ENCODE measurements around the gene CHI3L2.
"Not testable (repeated sequence)": the region's sequence is repeated elsewhere in the genome, so short reads cannot be mapped to it uniquely, and the experiment has no call there.

The CHI3L2 gene

DNA sequence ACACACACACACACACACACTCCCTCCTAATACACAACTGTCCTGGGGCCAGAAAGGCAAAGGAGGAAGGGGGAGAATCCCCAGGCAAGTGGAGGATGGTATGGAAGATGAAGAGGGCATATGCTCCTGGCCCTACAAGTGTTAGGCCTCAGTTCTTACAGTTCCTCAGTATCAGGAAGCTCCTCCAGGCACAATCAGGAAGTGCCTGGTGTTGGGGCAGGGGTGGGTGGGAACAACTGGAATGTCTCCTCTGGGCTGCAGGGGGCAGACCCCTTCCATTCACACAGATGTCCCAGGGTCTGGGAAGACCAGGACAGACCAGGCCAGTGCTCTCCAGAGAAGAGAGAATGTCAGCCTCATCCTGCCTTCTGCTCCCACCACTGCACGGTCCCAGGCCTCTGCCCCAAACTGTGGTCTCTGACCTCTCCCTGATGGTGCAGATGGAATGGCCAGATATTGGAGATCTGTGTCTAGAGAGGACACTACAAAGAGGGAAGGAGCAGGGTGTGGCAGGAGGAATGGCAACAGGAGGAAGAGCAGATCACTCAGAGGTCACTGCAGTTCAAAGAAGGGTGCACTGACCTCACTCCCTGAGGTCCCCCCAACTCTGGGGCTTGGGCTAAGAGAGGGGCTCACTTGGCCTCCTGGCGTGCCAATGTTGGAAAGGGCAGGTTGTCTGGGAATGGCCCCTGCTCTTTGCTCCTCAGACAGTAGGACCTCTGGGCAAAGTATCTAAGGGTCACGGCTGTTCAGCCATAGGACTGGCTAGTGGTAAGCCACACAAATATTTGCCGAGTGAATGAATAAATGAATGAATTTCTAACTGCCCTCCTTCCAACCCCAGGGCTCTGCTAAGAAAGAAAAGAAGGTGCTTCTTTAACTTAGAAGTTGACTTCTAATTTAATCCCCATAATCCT lies 24.5 kb upstream of the CHI3L2 start:
- DNase-seq, result no peak

DNA sequence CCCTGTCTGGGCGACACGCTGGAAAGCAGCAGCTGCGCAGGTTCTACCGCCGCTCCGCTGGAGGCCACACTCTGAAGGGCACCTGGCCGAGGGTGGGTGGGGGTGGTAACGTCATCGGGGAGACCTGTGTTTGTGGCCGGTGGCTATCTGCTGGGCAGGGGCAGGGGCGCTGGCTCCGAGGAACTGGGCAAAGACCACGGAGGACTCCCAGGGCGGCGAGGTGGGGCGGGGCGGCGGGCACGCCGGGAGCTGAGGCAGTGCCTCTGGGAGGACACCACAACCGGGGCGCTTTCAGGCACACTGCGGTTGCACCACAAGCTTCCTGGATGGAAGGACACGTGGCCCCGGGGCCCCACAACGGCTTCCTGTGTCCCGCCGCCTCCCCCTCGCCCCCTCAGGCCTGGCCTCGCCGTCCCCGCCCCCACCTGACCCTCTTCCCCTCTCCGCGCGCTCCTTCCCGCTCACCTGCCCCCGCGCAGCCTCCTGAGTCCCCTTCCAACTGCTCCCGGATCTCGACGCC lies 23.8 kb upstream of the CHI3L2 start:
- peak; percentile 87 for DNase-seq

DNA sequence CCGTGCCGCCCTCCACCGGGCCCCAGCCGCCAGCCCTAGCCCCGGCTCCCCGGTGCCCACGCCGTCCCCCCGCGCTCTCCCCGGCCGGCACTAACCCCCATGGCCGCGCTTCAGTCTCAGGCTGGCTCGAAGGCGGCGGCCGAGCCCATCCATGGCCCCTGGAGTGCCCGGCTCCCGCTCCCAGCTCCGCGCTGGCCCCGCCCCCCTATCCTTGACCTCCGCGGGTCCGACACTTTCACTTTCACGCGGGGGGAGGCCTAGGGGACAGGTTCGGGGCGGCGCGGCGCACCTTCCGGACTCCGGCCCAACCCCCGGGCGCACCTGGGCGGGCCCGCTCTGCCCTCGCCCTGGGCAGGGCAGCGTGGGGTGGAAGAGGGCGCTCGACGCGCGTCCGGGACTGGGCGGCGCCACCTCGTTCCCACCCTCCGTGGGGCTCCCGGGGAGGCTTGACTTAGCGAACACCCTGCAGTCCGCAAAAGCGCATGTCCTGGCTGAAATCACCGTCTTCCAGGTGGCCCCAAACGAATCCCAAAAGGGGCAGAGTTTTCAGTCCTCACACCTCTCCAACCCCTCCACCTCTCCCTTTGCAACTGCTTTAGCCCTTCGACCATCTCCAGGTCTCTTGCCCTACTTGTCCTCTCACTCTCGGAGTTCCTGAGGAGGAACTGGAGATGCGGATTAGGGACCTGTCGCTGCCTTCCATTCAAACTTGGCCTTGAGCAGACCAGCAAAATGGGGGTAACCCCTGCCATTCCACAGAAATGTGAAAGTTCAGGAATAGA lies 23.1 kb upstream of the CHI3L2 start:
- peak; percentile 82 to 83 for DNase-seq

DNA sequence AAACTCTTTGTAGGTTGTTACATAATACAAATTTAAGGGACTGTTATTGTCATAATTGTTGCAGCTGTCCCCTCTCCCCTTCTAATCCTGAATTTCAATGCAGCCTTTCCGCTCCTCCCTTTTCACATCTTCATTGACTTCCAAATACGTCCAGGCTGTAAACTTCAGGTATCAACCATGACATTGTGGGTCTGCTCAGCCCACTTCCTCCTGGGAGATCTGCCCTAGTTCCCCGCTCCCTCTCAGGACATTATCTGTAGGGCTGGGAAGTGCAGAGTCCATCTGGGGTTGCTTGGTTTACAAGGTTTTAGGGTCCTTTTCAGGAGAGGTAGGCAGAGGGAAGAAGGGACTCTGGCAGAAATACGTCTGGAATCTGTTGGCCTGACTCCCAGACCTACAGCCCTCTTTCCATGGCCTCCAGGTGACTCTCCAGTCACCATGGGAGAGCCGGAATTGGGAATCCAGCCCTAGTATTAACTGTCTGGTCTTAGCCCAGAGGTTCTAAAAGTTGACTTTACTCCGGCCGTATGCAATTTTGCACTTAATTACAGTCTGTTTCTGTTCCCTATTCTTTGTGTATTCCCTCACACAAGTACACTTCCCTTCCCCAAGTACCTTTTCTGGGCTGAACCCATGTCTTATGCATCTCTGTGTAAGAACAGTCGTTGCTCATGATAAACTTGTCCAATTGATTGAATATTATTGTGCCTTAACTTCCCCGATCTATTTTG lies 22.4 kb upstream of the CHI3L2 start:
- DNase-seq, result no peak

DNA sequence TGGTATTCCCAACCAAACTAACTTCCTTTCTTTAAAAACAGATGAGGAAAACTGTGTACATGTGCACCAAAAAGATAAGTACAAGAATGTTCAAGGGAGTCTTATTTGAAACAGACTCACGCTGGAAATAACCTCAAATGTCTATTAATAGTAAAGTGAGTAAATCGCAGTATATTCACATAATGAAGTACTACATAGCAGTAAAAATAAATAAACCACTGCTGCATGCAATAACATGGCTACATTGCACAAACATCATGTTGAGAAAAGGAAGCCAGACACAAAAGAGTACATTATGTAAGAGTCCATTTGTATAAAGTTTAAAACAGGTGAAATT lies 21.8 kb upstream of the CHI3L2 start:
- no peak for DNase-seq

DNA sequence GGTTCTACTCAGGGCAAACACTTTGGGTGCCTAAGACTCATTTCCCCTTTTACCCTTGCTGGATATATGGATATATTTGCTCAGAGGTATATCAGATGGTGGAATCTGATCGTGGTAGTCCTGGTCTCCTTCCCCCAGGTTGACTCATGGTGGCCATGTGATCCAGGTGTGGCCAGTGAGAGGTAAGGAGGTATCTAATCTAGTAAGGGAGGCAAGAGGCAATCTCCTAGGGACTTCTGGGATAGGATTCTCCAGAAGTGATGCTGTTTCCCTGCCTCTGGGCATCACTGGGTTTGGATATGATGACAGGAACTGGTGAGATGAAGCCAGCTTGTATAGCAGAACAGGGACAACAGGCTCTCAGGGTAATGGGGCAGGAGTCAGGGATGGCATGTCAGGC lies 18.6 kb upstream of the CHI3L2 start:
- DNase-seq, result no peak

DNA sequence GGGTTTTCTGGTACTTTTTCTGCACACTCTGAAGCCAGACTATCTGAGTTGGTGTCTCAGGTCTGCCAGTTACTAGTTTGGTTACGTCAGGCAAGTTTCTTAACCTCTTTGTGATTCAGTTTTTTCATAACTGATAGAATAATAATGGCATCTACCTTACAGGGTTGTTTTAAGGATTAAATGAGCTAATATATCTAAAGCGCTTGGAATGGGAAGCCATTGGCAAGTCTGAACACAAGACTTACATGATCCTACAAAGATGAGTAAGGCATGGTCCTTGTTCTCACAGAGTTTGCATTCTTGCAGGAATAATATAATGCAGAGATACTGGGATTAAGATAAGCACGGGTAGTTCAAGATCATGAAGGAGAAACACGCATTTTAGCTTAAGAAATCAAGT lies 17.9 kb upstream of the CHI3L2 start:
- DNase-seq, result no peak

DNA sequence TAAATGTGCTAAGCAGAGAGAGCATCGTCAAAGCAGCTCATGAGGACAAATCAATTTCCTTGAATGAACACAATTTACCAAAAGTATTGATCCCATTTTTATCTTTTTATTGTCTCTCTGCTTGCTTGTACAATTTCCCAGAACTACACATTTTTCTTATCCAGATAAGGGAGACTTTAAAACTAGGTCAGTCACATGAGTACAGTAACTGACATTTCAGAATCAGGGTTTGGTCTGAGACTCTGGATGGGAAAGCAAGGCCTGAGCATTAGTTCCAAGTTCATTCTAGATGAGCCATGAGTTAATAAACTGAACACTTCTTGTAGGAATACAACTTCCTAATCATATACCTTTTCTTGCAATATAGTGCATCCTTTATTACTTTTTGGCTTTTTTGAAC lies 15.6 kb upstream of the CHI3L2 start:
- DNase-seq, result no peak

DNA sequence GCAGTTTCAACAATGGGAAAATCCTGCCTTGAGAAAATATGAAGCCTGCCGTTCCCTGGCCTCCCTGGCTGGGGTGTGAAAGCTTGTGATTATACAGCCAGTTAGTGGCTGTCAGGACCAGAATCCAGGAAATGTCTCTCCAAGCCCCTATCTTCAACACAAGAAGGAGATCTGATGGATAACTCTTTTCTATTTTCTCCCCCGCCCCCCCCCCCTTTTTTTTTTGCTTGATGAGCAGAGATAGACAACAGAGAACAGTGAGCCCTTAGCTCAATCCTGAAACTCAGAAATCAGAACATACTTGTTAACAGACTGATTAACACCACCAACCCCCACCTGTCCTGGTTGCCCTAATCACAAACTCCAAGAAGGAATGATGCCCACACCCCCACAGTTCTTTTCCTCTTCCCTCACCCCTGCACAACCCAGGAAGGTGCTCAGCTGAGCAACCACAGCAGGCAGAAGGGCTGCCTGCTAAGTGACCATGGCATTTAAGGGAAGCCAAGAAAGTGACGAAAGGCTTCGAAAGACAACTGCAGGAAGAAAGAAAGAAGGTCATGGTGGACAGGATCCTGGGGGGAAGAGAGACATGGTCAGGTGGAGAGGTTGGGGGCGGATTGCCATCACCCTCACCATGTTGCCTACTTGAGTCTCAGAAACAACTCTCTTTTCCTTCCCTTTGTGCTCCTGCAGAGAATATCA lies 14.7 kb upstream of the CHI3L2 start:
- DNase-seq, result no peak

DNA sequence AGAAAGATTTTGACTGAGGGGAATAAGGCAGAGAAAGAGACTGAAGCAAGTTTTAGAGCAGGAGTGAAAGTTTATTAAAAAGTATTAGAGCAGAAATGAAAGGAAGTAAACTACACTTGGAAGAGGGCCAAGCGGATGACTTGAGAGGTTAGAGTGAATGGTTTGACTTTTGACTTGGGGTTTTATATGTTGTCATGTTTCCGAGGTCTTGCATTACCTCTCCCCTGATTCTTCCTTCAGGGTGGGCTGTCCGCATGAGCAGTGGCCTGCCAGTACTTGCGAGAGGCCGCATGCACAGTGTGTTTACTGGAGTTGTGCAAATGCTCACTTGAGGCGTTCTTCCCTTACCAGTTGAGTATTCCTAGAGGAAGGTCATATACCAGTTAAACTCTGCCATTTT lies 14.1 kb upstream of the CHI3L2 start:
- DNase-seq, result no peak

DNA sequence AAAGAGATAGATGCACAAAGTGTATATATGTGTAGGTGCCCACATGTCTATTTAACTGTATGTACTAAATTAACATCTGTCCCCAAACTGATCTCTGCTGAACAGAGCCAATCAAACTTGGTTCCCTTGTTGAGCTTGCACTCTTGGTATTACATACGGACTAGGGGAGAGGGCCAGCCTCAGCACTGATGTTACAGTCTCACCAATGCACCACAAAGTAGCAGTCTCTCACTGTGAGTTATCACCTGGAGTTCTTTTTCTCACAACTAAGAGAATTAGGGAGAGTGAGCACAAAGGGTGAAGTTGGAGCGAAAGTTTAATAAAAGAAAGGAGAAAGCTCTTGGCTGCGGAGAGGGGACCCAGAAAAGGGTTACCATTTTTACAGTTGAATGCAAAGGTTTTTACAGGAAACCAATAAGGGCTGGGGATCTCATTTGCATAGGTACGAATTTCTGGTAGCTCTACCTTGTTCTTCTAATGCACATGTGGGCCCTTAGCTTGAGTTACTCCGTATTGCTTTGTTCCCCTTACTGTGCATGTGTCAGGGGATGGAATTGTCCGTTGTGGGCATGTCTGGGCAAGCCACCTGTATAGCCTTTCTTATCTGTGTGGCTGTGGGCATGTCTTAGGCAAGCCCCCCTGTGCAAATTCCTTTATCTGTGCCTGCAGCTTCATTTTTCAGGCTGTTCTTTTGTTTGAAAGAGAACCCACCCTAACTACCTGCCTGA lies 13.3 kb upstream of the CHI3L2 start:
- DNase-seq, result no peak

DNA sequence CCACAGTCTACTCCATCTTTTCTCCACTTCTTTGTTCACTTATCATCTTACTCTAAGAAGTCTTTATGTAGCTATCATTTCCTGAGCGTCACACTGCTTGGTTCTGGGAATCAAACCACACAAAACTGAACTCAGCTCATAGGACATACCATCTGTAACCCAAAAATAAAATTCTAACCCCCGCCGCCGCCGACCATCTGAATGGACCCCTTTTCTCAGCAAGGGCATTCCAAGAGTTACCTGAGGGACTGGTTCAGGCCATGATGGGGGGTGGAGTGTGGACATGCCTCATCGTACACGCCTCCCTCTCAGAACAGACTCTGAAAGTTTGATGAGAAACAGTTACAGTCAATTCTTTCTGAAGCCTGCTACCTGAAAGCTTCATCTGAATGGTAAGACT lies 12.6 kb upstream of the CHI3L2 start:
- peak; percentile 37 to 42 for DNase-seq

DNA sequence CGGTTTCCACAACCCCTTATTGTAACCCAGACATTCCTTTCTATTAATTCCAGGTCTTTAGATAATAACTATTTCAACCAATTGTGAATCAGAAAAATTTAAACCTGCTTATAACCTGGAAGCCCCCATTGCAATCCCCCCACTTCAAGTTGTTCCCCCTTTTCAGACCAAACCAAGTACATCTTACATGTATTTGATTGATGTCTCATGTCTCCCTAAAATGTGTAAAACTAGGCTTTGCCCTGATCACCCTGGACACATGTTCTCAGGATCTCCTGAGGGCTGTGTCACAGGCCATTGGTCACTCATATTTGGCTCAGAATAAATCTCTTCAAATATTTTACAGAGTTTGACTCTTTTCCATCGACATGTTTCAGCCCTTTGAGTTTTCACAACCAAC lies 12.2 kb upstream of the CHI3L2 start:
- not testable (repeated sequence) for DNase-seq

DNA sequence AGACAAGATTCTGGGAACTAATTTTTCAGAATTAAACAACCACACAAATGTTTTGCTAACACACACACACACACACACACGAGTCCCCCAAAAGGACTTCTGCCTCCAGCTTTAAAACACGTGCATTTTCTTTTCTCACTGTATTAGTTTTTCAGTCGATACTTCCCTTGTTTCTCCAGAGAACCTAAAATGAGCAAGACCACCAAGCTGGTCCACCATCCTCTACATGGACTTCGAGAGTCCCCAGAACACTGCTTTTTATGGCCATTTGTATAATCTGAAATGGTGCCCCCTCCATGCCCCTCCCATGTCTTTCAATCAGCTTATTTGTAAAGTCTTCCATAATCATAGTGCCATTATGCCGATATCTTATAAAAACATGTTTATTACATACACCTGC lies 10.8 kb upstream of the CHI3L2 start:
- DNase-seq, result no peak

DNA sequence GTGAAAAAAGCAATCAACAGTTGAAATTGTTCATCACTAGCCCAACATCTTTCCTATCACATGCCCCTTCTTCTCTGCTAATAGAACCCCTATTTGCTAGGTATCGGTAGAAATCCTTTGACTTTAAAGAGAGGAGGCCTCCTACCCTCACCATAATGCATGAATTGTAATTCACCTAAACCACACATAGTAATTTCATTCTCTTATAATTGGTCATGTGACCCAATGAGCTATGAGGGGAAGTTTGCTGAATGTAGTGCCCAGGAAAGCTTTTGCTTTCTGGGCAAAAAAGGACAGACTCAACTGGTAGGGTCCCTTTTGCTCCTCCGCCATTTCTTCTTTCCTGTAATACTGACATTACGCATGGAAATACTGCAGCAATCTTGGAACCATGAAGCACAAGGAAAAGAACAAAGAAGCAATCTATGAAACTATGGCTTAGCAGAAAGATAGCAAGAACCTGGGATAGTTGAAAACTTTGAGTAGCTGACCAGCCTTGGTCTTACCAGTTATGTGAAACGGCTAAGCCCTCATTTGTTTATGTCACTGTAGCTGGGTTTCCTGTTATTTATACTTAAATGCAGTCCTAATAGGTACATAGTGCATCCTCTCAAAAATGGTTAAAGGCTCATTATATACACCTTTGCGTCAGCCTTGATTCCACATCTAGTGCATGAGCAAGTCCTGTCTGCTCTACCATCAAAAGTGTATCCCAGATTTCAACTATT lies 10.2 kb upstream of the CHI3L2 start:
- DNase-seq, result no peak

DNA sequence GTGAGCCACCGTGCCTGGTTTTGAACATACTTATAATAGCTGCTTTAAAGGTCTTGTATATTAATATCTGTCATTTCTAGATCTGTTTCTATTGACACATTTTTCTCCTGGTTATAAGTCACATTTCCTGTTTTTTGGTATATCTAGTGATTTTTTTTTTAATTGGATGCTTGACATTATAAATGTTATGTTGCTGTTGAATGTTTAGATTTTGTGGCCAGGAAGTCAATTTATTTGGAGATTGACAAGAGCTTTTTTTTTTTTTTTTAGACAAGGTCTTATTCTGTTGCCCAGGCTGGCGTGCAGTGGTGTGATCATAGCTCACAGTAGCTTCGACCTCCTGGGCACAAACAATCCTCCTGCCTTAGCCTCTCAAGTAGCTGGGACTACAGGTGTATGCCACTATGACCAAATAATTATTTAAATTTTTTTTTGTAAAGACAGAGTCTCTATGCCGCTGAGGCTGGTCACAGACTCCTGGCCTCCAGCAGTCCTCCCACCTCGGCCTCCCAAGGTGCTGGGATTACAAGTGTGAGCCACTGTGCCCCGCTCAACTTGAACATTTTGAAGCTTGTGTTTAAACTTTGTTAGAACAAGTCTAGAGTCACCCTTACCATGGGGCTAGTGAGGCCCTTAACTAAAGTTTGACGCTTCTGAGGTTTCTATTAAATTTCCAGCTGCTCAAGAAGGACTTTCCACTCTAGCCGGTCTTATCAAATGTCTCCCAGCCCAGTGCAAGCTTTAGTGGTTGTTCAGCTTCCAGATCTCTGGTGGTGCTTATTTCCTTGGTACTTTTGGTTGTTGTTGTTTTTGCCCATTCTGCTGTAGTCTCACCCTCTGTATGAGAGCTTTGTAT lies 8.6 kb upstream of the CHI3L2 start:
- no peak for DNase-seq

DNA sequence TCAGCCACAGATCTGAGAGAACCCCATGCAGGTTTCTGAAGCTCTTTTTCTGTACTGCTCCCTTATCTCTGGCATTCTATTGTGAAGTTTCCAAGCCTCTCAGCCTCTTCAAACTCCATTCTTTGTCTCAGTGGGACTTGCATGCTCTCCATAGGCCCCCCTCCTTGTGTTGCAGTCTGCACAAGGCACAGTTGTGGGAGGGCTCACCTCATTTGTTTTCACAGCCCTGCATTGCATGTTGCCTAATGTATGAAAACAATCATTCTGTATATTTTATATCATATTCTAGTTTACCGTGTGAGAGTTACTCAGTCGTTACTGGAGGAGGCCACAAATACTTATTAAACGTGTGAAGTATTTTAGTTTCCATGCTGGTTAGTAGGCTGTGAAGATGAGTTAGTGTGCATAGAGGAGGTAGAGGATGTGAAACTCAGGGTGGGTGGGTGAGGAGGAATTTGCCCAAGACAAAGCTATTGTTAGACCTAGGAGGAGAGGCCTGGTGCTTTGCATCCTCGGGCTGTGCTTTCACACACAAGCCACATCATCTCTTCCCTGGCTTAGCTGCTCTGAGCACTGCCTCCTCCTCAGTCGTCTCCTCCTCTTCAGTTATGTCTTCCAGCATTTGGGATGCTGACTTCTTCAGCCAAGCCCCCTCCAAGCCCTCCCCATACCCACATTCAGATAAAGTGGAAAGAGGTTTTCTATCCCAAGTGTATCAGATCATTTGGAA lies 7.8 kb upstream of the CHI3L2 start:
- DNase-seq, result peak in 1 of 2 donors; percentile 46

DNA sequence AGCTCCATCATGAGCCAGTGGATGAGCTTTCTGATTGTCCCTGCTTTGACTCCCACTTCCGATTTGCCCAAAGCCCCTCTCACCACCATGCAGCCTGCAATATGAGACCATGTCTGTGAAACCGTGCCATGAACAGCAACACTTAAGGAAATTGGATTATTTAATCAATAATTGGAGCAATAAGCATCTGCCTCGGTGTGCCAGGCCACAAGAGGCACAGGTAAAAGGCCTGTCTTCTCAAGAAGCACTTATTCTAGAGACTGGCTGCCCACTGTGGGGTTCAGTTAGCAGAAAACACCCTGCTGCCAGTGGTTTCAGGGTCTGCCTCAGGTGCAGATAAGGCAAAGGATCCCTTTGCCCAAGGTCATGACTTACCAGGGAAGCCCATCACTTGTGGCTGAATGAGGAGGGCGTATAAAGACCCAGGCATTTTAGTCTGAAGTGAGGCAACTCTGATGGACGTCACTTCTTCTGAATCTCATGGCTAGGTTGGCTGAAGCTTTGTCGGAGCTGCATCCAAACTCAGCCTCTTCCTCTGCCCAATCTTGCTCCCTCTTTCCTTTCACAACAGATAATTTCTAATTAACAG lies 7.1 kb upstream of the CHI3L2 start:
- no peak for DNase-seq

DNA sequence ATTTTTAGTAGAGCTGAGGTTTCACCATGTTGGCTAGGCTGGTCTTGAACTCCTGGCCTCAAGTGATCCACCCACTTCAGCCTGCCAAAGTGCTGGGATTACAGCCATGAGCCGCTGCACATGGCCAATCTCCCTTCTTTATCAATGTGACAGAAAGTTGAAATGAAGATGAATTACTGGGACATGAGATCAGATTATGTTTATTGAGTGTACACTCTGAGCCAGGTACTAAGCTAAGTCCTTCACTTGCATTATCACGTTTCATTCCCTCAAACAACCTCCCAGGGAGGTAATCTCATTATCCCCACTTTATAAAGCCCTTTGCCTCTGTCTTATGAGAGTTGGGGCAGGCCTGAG lies 6.3 kb upstream of the CHI3L2 start:
- no peak for DNase-seq

All from CD4-positive, alpha-beta T cell treated with Interleukin-1 beta for 1 hour (primary cell).